NOMO-1 (cell line): Measurements from ENCODE around the gene GRM3.
A peak's percentile ranks its signal among the peaks of the same experiment; 100 is the strongest.

Experiments
- DNase-seq, 2 experiments: peaks; one replicate each; lab custom pipeline; 2025; ENCODE audit not compliant: unreplicated experiment in 2 of 2; lab: John Stamatoyannopoulos, UW

The GRM3 gene

GRCh38 chr7:86689363-86689762 is 45.7 kb downstream of the GRM3 start:
- no peak for DNase-seq

GRCh38 chr7:86692755-86693154 is 49.0 kb downstream of the GRM3 start:
- no peak for DNase-seq

GRCh38 chr7:86706406-86706805 is 62.7 kb downstream of the GRM3 start:
- no peak for DNase-seq

- DNase-seq: no peak
These were observed 64.4 kb downstream of the GRM3 start for GRCh38 chr7:86708031-86708680.

GRCh38 chr7:86720306-86720705 is 76.6 kb downstream of the GRM3 start:
- no peak for DNase-seq

GRCh38 chr7:86733783-86734182 is 90.1 kb downstream of the GRM3 start:
- DNase-seq: peak; percentile 15 to 16

GRCh38 chr7:86745013-86745745 is 101.5 kb downstream of the GRM3 start:
- no peak for DNase-seq

- peak in 1 of 2 experiments; percentile 34 for DNase-seq
These were observed 104.0 kb downstream of the GRM3 start for GRCh38 chr7:86747698-86748097.

GRCh38 chr7:86748201-86748600 is 104.5 kb downstream of the GRM3 start:
- no peak for DNase-seq

- DNase-seq: no peak
These were observed 105.4 kb downstream of the GRM3 start for GRCh38 chr7:86748843-86749719.

GRCh38 chr7:86749741-86750665 is 106.3 kb downstream of the GRM3 start:
- no peak for DNase-seq

- no peak for DNase-seq
These were observed 116.5 kb downstream of the GRM3 start for GRCh38 chr7:86760236-86760635.

GRCh38 chr7:86762129-86762528 is 118.4 kb downstream of the GRM3 start:
- no peak for DNase-seq

- no peak for DNase-seq
These were observed 122.2 kb downstream of the GRM3 start for GRCh38 chr7:86765931-86766330.

- no peak for DNase-seq
These were observed 124.7 kb downstream of the GRM3 start for GRCh38 chr7:86768394-86768793.

GRCh38 chr7:86768967-86769760 is 125.5 kb downstream of the GRM3 start:
- DNase-seq: peak in 1 of 2 experiments; percentile 17

GRCh38 chr7:86773309-86773708 is 129.6 kb downstream of the GRM3 start:
- no peak for DNase-seq

- no peak for DNase-seq
These were observed 131.5 kb downstream of the GRM3 start for GRCh38 chr7:86775203-86775602.

GRCh38 chr7:86776136-86776535 is 132.4 kb downstream of the GRM3 start:
- DNase-seq: no peak

- DNase-seq: no peak
These were observed 134.6 kb downstream of the GRM3 start for GRCh38 chr7:86778271-86778670.
